ENCODE data around the gene CDH23.

The CDH23 gene

GRCh38 chr10:71696628-71697326 is 300.1 kb downstream of the CDH23 start:
- no peak overlapping the region for H2AFZ ChIP-seq (ENCODE audit: low read length)
- no peaks in the 10 kb centered on the region for H3K79me2 ChIP-seq (ENCODE audit: low read length)
- TF ChIP-seq EZH2 (optimal IDR thresholded peaks at IDR 0.05; ENCODE audit: low read depth, low read length) (no peak), EZH2phosphoT487 (IDR thresholded peaks at IDR 0.05; ENCODE audit: low read length) (no peak), CTCF (IDR thresholded peaks at IDR 0.05; ENCODE audit: low read length) (peak; percentile 90)
- no peaks in the 10 kb centered on the region for H3K9me2 ChIP-seq (replicated peaks; ENCODE audit: insufficient read depth, low read length)
- H3K27ac ChIP-seq (ENCODE audit: low read length), result no peak overlapping the region
- H3K4me2 ChIP-seq (ENCODE audit: low read depth, low read length), result no peak overlapping the region
- H3K4me1 ChIP-seq (ENCODE audit: low read length), result peaks cover 14% of the 10 kb centered on the region
- H3K27me3 ChIP-seq (replicated peaks; ENCODE audit: insufficient read depth, low read length), result peaks cover 21% of the 10 kb centered on the region
- no peaks in the 10 kb centered on the region for H3F3A ChIP-seq (ENCODE audit: insufficient read depth, low read length)
- DNase-seq, result peak; percentile 42
- H3K9ac ChIP-seq (ENCODE audit: low read length), result no peak overlapping the region
- no peaks in the 10 kb centered on the region for H3K36me3 ChIP-seq (replicated peaks; ENCODE audit: insufficient read depth, low read length)
- no peaks in the 10 kb centered on the region for H4K20me1 ChIP-seq (ENCODE audit: insufficient read depth, low read length)
- no peaks in the 10 kb centered on the region for H3K9me3 ChIP-seq (replicated peaks; ENCODE audit: insufficient read depth, low read length)
- H3K4me3 ChIP-seq (ENCODE audit: low read length), result no peak overlapping the region

GRCh38 chr10:71697938-71698709 is 301.4 kb downstream of the CDH23 start:
- Histone ChIP-seq H3K4me1 (ENCODE audit: low read length) (peaks cover 14% of the 10 kb centered on the region), H3K27ac (ENCODE audit: low read length) (no peak overlapping the region), H3K9ac (ENCODE audit: low read length) (no peak overlapping the region), H4K20me1 (ENCODE audit: insufficient read depth, low read length) (no peaks in the 10 kb centered on the region), H3K79me2 (ENCODE audit: low read length) (no peaks in the 10 kb centered on the region), H3K9me2 (replicated peaks; ENCODE audit: insufficient read depth, low read length) (no peaks in the 10 kb centered on the region), H3K9me3 (replicated peaks; ENCODE audit: insufficient read depth, low read length) (no peaks in the 10 kb centered on the region), H3K27me3 (replicated peaks; ENCODE audit: insufficient read depth, low read length) (peaks cover 35% of the 10 kb centered on the region), H3K36me3 (replicated peaks; ENCODE audit: insufficient read depth, low read length) (no peaks in the 10 kb centered on the region), H2AFZ (ENCODE audit: low read length) (no peak overlapping the region), H3F3A (ENCODE audit: insufficient read depth, low read length) (no peaks in the 10 kb centered on the region), H3K4me3 (ENCODE audit: low read length) (no peak overlapping the region), H3K4me2 (ENCODE audit: low read depth, low read length) (no peak overlapping the region)
- DNase-seq, result no peak
- no peak for TF ChIP-seq EZH2 (optimal IDR thresholded peaks at IDR 0.05; ENCODE audit: low read depth, low read length)
- no peak for TF ChIP-seq EZH2phosphoT487 (IDR thresholded peaks at IDR 0.05; ENCODE audit: low read length)
- no peak for TF ChIP-seq CTCF (IDR thresholded peaks at IDR 0.05; ENCODE audit: low read length)

- Histone ChIP-seq H3F3A (ENCODE audit: insufficient read depth, low read length) (no peaks in the 10 kb centered on the region), H4K20me1 (ENCODE audit: insufficient read depth, low read length) (no peaks in the 10 kb centered on the region), H3K9me2 (replicated peaks; ENCODE audit: insufficient read depth, low read length) (no peaks in the 10 kb centered on the region), H3K27me3 (replicated peaks; ENCODE audit: insufficient read depth, low read length) (peaks cover 41% of the 10 kb centered on the region), H3K9ac (ENCODE audit: low read length) (no peak overlapping the region), H3K4me2 (ENCODE audit: low read depth, low read length) (no peak overlapping the region), H3K36me3 (replicated peaks; ENCODE audit: insufficient read depth, low read length) (no peaks in the 10 kb centered on the region), H3K4me1 (ENCODE audit: low read length) (peaks cover 14% of the 10 kb centered on the region), H3K4me3 (ENCODE audit: low read length) (no peak overlapping the region), H3K9me3 (replicated peaks; ENCODE audit: insufficient read depth, low read length) (no peaks in the 10 kb centered on the region), H3K27ac (ENCODE audit: low read length) (no peak overlapping the region), H3K79me2 (ENCODE audit: low read length) (no peaks in the 10 kb centered on the region), H2AFZ (ENCODE audit: low read length) (no peak overlapping the region)
- TF ChIP-seq EZH2phosphoT487 (IDR thresholded peaks at IDR 0.05; ENCODE audit: low read length), result no peak
- TF ChIP-seq EZH2 (optimal IDR thresholded peaks at IDR 0.05; ENCODE audit: low read depth, low read length), result no peak
- no peak for TF ChIP-seq CTCF (IDR thresholded peaks at IDR 0.05; ENCODE audit: low read length)
- no peak for DNase-seq
Measured at GRCh38 chr10:71698737-71699136, 302.0 kb downstream of the CDH23 start.

Data from MM.1S (cell line).